ENCODE measurements around the gene TPCN2.
A peak's percentile ranks its signal among the peaks of the same experiment; 100 is the strongest.

The TPCN2 gene

DNA sequence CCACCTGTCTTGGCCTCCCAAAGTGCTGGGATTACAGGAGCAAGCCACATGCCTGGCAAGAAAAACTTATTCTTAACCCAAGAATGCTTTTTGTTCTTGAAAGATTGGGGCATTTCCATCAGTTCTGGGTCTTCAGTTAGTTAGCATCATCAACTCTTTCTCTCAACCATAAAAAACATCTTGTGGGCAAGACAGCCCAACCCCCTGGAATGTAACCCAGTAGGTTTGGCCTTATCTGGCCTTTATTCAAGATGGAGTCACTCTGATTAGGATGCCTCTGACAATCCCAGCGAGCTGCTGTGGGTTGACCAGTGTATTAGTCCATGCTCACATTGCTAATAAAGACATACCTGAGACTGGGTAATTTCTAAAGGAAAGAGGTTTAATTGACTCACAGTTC, 9.2 kb upstream of the TPCN2 start:
- no peak for DNase-seq

DNA sequence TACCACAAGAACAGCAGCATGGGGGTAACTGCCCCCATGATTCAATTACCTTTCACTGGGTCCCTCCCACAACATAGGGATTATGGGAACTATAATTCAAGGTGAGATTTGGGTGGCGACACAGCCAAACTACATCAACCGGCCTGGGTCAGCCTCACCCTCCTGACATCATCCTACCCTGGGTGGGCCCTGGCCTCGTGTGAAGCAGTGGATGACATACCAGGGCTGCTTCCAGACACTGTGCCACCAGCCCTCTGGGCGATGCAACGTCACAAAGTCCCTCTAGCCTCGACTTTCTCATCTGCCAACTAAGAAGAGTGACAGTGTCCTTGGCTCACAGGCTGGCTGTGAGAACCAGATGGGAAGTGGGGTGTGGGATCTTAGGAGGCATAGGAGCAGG, 8.7 kb upstream of the TPCN2 start:
- no peak for DNase-seq

DNA sequence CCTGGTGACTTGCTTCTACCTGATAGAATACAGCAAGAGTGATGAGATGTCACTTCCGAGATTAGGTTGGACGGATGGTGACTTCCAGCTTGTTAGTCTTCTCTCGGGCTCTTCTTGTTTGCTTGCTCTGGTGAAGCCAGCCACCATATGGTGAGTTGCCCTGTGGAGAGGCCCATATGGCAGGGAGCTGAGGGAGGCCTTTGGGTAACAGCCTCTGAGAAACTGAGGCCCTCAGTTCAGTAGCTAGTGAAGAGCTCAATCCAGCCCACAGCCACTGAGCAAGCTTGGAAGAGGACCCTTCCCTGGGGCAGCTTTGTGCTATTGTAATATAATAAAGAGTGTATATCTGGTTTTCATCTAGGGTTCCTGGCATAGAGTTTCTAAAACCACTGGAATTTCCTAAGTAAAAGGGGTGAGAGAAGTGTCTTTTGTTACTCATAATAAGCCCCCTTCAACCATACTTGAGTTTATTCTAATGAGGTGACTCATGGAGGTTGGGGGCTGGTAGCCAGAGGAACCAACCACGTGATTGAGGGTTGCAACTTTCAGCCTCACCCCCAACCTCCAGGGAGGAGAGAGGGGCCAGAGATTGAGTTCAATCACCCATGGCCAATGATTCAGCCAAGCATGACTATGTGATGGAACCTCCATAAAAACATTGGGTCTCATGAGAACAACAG, 8.0 kb upstream of the TPCN2 start:
- no peak for DNase-seq

DNA sequence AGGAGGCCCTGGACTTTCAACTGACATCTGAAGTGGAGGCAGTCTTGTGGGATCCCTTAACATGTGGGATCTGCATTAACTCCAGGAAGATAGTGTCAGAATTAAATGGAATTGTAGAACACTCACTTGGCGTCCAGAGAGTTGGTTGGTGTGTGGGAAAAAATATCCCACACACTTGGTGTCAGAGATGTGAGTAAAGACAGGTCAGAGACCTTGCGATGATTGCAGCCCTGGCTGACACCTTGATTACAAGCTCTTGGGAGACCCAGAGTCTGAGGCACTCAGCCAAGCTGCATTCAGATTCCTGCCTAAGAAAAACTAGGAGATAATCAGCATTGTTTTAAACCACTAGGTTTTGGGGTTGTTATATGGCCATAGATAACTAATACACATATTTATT, 7.2 kb upstream of the TPCN2 start:
- DNase-seq = no peak

DNA sequence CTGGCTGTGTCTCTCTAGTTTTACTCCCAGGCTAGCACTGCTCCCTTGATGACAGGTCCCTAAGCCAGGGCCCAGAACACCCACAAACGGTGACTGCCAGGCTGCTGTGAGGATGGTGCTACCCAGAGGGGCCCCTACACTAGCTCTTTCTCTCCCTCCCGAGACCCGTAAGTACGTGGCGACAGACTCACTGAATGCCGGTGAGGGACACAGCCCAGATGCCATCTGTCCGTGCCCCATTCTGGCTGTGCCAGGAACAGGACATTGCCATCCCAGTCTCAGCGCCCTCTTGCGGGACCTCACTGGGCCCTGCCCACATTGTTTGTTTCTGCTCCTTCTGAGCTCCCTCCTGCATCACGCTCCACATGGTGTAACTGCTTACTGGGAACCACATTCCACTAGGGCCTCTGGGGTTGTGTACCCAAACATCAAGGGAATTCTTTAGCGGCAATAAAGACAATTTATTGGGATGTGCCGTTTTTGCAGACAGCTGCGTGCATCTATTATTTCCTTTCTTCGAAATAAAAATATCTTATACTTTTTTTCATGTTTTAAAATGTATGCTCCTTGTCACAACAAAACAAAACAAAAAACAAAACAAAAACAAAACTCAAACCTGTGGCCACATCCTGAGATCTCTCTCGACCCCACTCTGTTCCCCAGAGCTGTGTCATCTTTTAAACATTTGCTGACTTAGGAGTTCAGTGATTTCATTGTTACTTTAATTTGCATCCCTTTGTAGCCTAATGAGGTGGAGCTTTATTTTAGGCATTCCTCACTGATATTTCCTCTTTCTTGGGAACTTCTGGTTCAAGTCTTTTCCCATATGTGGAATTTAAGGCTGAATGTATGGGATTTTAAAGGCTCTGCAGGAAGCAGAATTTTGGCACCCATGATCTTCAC, 4.4 kb upstream of the TPCN2 start:
- peak in 1 of 5 donors; percentile 19 for DNase-seq

DNA sequence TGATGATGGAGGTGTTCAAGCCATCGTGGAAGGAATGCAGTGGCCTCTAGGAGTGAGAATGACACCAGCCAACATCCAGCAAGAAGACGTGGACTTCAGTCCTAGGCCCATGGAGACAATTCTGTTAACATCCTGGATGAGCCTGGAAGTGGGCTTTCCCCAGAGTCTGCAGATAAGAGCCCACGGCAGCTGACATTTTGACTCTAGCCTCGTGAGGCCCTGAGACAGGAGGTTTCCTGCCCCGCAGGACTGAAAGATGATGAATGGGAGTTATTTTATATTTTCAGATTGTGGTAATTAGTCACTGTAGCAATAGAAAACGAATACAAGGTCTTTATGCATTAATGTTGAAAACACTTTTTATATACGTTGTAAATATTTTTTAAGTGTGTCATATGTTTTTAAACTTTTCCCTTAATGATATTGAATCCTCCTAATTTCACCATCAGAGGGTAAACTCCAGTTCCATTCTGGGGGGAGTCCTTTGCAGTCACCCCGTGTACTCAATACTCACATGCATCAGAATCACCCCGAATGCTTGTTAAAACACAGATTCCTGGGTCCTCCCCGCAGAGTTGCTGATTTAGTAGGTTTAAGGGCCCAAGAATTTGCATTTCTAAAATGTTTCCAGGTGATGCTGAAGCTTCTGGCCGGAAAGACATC, 570 bp upstream of the TPCN2 start:
- no peak for DNase-seq

DNA sequence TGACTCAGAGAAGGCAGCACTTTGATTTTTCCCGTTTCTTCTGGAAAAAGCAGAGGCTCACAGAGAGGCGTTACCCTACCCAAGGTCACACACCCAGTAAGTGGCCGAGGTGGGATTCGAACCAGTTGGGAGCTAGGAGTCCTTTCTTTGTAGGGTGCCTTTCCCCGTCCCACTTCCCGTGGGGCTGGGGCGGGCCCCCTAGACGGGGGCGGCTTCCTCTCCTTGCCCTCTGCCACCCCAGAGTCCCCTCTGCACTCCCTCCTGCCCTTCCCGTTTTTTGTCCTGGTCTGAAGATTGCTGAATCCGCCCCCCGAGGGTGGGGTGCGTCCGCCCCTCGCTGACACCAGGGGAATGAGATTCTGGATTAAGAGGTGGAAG, 747 bp downstream of the TPCN2 start:
- peak in 1 of 5 donors; percentile 12 for DNase-seq

DNA sequence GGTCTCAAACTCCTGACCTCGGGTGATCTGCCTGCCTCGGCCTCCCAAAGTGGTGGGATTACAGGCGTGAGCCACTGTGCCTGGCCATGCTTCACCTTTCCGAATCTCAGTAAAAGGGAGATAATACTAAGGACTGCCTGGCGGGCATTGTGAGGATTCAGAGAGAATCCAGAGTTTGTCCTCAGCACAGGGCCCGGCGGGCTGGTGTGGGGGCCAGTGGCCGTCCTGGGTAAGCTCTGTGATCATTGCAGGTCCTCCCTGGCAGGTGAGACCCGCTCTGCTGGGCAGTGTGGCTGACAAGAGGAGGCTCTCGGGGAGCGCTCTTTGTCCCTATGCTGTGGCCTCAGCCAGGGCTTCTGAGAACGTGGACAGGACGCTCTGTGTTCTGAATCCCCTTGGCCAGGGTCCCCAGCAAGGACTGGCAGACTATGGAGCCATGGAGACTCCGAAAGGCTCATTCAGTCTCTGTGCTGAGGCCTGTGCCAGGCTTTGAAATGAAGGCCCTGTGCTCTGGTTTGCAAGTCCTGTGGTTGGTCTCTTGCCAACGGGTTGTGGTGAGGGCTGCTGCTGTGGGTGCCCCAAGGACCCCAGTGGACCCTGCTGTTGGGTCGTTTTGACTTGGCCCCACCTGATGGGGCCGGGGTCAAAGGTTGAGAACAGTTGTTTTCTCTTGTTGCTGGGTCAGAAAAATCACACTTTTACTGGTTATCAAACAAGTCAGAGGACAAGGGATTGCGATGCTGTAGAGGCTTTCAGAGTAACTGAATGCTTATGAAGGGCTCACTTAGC, 2.1 kb downstream of the TPCN2 start:
- DNase-seq = no peak

DNA sequence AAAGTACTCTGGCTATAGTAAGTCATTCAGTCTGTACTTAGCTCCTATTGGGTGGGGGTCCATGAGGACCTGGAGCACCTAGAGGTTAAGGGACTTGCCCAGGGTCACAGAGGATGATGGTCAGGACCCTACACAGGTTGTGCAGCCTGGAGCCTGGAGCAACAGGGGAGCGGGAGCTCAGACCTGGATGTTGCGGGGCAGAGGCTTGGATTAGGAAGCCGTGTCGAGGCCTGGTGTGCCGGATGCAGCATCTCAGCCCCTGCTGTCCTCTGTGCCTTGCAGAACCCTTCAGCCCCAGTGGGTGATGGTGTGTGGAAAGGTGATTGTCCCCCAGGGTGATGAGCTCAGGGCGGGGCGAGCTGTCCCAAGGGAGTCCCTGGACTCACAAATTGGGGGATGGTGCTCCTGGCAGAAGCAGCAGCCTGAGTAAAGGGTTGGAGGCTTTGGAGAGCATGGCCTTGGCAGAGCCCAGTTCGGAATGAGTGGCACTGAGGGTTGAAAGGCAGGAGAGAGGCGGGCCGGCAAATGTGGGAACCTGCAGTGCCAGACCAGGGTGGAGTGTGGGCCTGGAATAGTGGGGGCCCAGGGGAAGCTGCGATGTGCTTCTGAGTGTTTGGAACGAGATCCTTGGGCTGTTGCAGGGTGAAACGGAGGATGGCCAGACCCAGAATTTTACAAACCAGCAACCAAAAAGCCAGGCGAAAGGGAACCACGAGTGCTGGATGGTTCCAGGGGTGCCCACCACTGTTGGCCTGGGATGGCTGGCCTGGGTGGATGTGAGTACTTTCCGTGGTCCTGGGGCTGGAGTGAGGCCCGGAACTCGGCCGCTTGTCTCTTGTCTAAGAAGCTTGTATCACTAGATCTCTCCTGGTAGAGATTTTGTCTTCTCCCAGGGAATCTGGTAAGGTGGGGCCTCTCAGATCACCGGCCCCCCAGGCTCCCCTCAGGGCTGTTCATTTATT, 2.9 kb downstream of the TPCN2 start:
- DNase-seq = no peak

DNA sequence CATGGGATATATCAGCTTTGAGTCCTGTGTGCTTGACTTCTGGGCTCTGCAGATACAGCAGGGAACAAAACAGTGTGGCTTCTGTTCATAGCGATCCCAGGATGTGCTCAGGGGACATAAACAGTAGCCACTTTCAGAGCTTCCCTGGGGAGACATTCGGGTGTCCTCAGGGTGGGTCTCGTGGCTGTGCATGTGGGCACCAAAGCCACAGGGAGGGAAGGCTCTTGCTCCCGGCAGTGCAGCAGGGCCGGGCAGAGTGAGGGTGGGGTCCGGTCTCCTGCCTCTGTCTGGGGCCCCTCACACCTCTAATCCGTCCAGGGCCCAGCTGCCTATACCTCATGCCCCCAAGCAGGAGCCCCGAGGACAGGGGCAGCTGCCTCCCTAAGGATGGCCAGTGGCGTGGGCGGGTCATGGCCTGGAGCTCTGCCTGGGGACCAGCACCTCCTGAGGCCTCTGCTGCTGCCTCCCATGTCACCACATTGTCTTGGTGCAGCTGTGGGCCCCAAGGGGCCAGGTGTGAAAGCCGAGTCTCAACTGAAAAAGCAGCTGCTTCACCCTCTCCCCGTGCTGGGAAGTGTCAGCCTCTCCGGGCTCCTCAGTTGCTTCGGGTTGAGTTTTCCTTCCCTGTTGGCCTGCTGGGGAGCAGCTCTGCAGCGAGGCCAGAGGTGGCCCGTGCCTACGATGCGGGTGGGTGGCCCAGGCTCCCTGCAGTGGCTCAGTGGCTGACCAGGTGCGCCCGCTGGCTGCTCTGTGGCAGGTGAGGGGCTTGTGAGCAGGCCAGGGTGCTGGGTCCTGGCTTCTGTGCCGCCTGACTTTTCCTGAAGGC, 3.8 kb downstream of the TPCN2 start:
- DNase-seq = no peak

DNA sequence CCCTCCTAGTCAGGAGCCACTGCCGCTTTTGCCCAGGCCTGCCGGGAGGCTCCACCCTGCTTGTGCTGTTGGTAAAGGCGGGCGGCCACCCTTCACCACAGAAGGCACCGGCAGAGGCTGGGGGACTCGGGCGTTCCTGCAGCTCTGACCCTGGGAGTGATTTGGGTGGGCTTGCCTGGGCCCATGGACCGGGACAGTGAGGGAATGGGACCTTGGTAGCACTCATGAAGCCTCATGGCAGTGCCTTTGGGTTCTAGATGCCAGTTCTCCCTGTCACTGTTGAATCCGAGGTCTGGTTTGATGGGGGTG, 4.4 kb downstream of the TPCN2 start:
- DNase-seq = no peak

DNA sequence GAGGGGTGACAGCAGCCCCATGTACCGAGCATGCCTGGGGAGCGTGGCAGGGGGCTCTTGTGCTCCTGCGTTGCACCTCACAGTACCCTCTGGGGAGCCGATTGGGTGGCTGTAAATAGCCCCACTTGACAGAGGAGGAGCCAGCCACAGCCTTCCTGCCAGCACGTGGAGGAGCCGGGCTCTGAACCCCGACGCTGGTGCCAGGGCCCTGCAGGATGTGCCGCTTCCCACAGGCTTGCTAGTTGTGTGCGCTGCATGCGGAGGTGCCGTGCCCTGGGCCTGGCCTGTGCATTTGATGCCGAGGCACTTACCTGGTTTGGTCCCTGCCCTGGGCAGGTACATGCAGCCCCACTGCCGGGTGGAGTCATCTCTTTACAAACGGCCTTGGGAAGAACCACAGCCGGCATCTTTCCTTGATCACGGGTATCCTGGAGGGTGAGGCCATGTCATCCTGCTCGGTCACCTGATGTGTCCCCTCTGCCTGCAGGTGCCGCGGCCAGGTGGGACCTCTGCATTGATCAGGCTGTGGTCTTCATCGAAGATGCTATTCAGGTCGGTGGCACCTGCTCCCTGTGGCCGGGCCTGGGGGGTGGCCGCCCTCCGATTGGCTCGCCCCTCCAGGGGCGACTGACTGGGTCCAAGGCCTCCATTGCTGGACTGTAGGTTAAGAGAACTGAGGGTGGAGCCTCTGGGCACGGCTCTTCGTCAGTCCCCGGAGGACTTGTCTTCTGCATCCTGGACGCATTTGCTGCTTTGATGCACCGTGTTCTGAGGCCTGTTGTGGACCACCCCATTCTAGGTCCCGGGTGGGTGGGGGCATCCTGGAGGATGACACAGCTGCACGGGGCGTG, 5.0 kb downstream of the TPCN2 start:
- DNase-seq = no peak

DNA sequence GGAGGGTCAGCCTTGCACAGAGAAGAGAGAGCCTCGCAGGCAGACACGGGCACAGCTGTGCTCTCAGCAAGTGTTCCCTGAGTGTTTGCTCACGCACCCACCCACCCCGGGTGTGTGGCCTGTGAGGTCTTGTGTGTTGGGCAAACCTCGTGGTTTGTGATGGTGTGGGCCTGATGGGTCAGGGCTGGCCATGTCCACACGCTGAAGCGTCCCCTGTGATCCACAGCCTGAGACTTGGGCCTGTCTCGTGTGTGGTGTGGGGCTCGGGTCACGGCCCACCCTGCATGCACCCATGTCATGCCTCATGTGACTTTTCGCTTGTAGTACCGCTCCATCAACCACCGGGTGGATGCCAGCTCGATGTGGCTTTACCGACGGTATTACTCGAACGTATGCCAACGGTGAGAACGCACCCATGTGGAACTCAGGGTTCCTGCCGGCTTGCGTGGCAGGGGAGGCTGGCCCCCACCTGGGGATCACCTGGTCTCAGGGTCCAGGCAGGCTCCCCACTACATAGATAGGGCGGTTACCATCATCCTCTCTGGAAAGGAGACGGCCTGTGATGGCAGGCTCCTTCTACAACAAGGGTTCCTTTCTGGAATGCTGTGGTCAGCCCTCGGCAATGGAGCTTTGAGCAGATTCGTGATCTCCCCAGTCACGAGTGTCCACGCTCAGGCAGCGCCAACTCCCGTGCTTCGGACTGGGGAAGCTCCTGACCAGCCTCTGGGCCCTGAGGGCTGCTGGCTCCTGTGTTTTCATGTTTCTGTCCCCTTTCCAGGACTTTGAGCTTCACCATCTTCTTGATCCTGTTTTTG, 5.9 kb downstream of the TPCN2 start:
- no peak for DNase-seq

DNA sequence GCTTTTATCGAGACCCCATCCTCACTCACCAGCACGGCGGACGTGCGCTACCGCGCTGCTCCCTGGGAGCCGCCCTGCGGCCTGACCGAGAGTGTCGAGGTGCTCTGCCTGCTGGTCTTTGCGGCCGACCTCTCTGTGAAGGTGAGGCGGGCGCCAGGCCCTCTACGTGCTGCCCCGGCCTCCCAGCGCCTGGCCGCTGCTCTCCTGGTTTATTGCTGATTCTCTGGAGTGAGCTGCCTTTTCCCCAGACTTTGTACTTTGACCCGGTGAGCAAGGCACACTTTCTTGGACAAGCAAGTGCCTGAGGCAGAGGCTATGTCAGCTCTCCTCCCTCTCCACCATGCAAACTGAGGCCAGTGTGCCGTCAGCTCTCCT, 6.5 kb downstream of the TPCN2 start:
- DNase-seq = no peak

DNA sequence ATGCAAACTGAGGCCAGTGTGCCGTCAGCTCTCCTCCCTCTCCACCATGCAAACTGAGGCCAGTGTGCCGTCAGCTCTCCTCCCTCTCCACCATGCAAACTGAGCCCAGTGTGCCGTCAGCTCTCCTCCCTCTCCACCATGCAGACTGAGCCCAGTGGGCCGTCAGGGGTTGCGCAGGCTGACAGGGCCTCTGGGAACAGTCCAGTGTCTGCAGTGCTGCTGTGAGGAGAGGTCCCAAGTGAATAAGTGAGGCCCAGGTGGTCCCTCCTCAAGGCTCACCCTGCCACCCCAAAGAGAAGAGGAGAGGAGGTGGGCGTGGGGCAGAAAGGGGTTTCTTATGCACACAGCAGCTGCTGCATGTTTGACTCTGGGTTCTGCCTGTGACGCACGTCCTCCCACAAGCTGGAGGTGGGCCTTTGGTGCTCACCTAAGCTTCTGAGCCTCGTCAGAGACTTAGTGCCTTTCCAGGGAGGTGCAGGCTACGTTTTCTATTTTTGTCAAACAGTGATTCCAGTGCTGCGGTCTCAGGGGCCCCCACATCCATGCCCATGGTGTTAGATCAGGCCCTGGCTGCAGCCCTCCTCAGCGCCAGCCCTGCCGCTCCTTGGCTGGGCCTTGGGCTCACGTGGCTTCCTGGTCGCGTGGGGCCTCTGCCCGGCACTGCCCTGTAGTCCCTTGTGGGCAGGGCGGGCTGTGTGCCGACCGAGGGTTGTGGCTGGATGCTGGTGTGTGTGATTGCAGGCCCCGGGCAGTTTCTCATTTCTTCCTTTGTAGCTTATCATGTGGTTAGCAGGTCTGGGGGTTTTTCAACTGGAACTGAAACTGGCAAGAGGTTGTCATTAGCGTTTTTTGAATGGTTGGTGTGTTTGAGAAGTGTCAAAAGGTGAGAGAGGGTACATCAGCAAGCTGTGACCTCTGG, 7.1 kb downstream of the TPCN2 start:
- peak in 1 of 5 donors; percentile 15 for DNase-seq

DNA sequence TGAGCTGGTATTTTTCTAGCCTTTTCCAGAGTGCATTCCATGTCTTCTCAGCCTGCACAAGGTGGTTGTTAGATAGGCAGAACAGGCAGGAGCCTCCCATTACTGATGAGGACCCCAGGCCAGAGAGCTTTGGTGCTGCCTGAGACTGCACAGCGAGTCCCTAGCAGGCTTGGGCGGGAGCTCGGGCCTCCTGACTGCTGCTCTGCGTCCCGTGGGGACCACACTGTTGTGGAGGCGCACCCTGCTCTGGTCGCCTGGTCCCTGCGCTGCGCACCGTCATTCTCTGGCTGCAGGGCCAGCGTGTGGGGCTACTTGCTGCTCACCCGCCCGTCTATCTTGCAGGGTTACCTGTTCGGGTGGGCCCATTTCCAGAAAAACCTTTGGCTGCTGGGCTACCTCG, 8.5 kb downstream of the TPCN2 start:
- DNase-seq = no peak

DNA sequence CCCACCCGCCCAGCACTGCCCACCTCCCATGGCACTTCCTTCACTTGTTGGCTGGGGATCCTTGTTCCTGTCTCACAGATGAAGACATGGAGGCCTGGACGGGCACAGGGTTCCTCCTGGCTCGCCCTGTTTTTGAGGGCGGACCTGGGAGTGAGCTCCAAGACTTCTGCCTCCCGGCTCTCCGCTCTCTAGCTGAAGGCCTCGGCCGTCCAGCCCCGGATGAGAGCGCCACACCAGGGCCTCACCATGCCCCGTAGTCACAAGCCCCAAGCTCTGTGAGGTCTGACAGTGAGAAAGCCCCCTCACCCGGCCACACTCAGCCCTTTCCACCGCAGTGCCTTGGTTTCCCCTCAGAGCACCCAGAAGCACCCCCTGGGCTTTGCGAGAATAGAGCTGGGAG, 9.1 kb downstream of the TPCN2 start:
- no peak for DNase-seq
